ENCODE measurements around the gene AAK1. TPM values are rescaled to one million over a fixed set of nuclear protein-coding genes. Genes with fewer than 3 reads are reported as not detected.
"Not testable (repeated sequence)": the region's sequence is repeated elsewhere in the genome, so short reads cannot be mapped to it uniquely, and the experiment has no call there.

AAK1 gene
- polyA plus RNA-seq (ENCODE audit: insufficient read length in 3 of 3), result 10 to 100 TPM; 16.2 to 18.9 (median 18.0) TPM

GRCh38 chr2:69643602-69644505 lies at the start of gene AAK1:
TSS of gene AAK1 (minus strand) at chr2:69643739. CDS start at chr2:69643040, 699 bp downstream.
- peak; percentile 86 to 90 (median 87) for DNase-seq (ENCODE audit: low read depth in 3 of 3, low spot score in 2 of 3)

- DNase-seq (ENCODE audit: low read depth in 3 of 3, low spot score in 2 of 3), result no peak
Measured at GRCh38 chr2:69692424-69692823, 48.9 kb upstream of the AAK1 start.

- DNase-seq (ENCODE audit: low read depth in 3 of 3, low spot score in 2 of 3), result no peak
Measured at GRCh38 chr2:69689969-69690368, 46.4 kb upstream of the AAK1 start.

GRCh38 chr2:69689466-69689865 lies 45.9 kb upstream of the AAK1 start:
- DNase-seq (ENCODE audit: low read depth in 3 of 3, low spot score in 2 of 3), result no peak

- no peak for DNase-seq (ENCODE audit: low read depth in 3 of 3, low spot score in 2 of 3)
Measured at GRCh38 chr2:69687971-69688611, 44.6 kb upstream of the AAK1 start.

GRCh38 chr2:69686813-69687212 lies 43.3 kb upstream of the AAK1 start:
- DNase-seq (ENCODE audit: low read depth in 3 of 3, low spot score in 2 of 3), result no peak

GRCh38 chr2:69685321-69686048 lies 41.9 kb upstream of the AAK1 start:
- no peak for DNase-seq (ENCODE audit: low read depth in 3 of 3, low spot score in 2 of 3)

- DNase-seq (ENCODE audit: low read depth in 3 of 3, low spot score in 2 of 3), result peak; percentile 56 to 73 (median 61)
Measured at GRCh38 chr2:69683170-69683971, 39.8 kb upstream of the AAK1 start.

- DNase-seq (ENCODE audit: low read depth in 3 of 3, low spot score in 2 of 3), result no peak
Measured at GRCh38 chr2:69682525-69682924, 39.0 kb upstream of the AAK1 start.

GRCh38 chr2:69680001-69680675 lies 36.6 kb upstream of the AAK1 start:
- DNase-seq (ENCODE audit: low read depth in 3 of 3, low spot score in 2 of 3), result no peak

- DNase-seq (ENCODE audit: low read depth in 3 of 3, low spot score in 2 of 3), result no peak
Measured at GRCh38 chr2:69677914-69678313, 34.4 kb upstream of the AAK1 start.

GRCh38 chr2:69676146-69676545 lies 32.6 kb upstream of the AAK1 start:
- DNase-seq (ENCODE audit: low read depth in 3 of 3, low spot score in 2 of 3), result no peak

- no peak for DNase-seq (ENCODE audit: low read depth in 3 of 3, low spot score in 2 of 3)
Measured at GRCh38 chr2:69674316-69674670, 30.8 kb upstream of the AAK1 start.

GRCh38 chr2:69673098-69673497 lies 29.6 kb upstream of the AAK1 start:
- not testable (repeated sequence) for DNase-seq (ENCODE audit: low read depth in 3 of 3, low spot score in 2 of 3)

- DNase-seq (ENCODE audit: low read depth in 3 of 3, low spot score in 2 of 3), result no peak
Measured at GRCh38 chr2:69669666-69670065, 26.1 kb upstream of the AAK1 start.

GRCh38 chr2:69668598-69668997 lies 25.1 kb upstream of the AAK1 start:
- DNase-seq (ENCODE audit: low read depth in 3 of 3, low spot score in 2 of 3), result no peak

- no peak for DNase-seq (ENCODE audit: low read depth in 3 of 3, low spot score in 2 of 3)
Measured at GRCh38 chr2:69667805-69668382, 24.4 kb upstream of the AAK1 start.

GRCh38 chr2:69665152-69665551 lies 21.6 kb upstream of the AAK1 start:
- no peak for DNase-seq (ENCODE audit: low read depth in 3 of 3, low spot score in 2 of 3)

GRCh38 chr2:69663860-69664259 lies 20.3 kb upstream of the AAK1 start:
- no peak for DNase-seq (ENCODE audit: low read depth in 3 of 3, low spot score in 2 of 3)

GRCh38 chr2:69662547-69662946 lies 19.0 kb upstream of the AAK1 start:
- DNase-seq (ENCODE audit: low read depth in 3 of 3, low spot score in 2 of 3), result not testable (repeated sequence)

Measured in right renal cortex interstitium (tissue), 3 donors.